Activated naive CD4-positive, alpha-beta T cell treated with anti-CD3 and anti-CD28 coated beads, Interleukin-2, amount 50 U/mL, for 72 hours (primary cell): ENCODE results near the gene BMP2. TPM values are rescaled to one million over a fixed set of nuclear protein-coding genes. Genes with fewer than 3 reads are reported as not detected.

Source experiments
- ATAC-seq, 2 donors: fragments of 150-1000 bp; cut with Tn5 transposase; 2 replicates each; pipeline ENCODE4 v1.10.0; 2021; ENCODE audit warnings: mild to moderate bottlenecking in 2 of 2, moderate library complexity in 2 of 2
- DNase-seq, 2 donors: peaks; one replicate each; pipeline ENCODE4 v3.0.0; 2021 to 2022; ENCODE audit warnings: low spot score in 2 of 2
- H3K27ac Mint-ChIP-seq, 2 donors: one replicate each; pipeline ENCODE4 v1.8.0; 2022; ENCODE audit warnings: mild to moderate bottlenecking in 2 of 2, mixed read lengths in 2 of 2
- H3K36me3 Mint-ChIP-seq, 2 donors: one replicate each; pipeline ENCODE4 v1.8.0; 2022; ENCODE audit warnings: mixed read lengths in 2 of 2
- H3K9me3 Mint-ChIP-seq, 2 donors: one replicate each; pipeline ENCODE4 v1.8.0; 2022; ENCODE audit warnings: mixed read lengths in 2 of 2
- total RNA-seq, 2 donors: library from RNA; stranded (reverse); gene quantifications; one replicate each; pipeline ENCODE4 v1.2.3, GENCODE V29; 2022

The BMP2 gene
- total RNA-seq, 2 donors from 2014 or later, result not detected

- Mint-ChIP-seq H3K27ac (no peak overlapping the region), H3K9me3 (peaks cover 0 to 2% of the 10 kb centered on the region in 2 donors), H3K36me3 (no peaks in the 10 kb centered on the region)
- DNase-seq (no peak), ATAC-seq (no peak)
Measured at GRCh38 chr20:6811262-6812035, 44.0 kb downstream of the BMP2 start.

DNA sequence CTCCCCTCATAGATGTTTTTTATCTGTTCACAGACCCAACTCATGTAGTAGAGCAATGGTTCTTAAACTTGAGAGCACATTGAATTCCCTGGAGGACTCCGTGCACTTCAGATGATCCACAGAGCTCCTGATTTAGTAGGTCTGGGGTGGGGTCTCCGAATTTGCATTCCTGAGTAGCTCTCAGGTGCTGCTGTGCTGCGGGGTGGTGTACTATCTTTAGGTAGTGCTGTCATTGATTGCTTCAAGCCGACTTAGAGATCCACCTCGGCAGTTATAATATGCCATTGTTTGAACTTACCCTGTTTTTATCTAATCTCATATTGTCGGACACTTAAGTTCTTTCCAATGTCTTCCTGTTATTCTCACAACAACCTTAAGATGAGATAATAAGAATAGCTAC lies 45.0 kb downstream of the BMP2 start:
- ATAC-seq (no peak), DNase-seq (no peak)
- no peaks in the 10 kb centered on the region for H3K36me3 Mint-ChIP-seq
- H3K9me3 Mint-ChIP-seq, result peaks cover 0 to 3% of the 10 kb centered on the region in 2 donors
- no peak overlapping the region for H3K27ac Mint-ChIP-seq

DNA sequence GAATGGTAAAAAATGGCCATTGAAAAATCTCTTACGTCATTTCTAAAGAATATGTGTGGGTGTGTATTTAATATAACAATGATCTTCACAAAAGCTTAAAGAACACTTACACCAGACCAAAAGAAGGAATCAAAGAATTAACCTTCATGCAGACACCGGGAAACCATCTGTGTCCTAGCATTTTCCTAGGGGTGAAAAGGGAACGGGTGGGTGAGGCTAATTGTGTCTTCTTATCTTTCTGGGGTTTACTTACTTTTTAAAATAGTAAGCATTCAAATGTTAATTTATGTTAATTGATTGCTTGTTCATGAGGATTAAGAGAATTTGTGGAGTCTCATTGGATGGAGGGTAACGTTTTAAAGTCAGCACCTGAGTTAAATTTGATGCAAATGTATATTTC lies 47.5 kb downstream of the BMP2 start:
- peaks cover 0 to 10% of the 10 kb centered on the region in 2 donors for H3K9me3 Mint-ChIP-seq
- ATAC-seq (no peak), DNase-seq (no peak)
- no peaks in the 10 kb centered on the region for H3K36me3 Mint-ChIP-seq
- H3K27ac Mint-ChIP-seq, result no peak overlapping the region

GRCh38 chr20:6818033-6818808 lies 50.7 kb downstream of the BMP2 start:
- no peak for DNase-seq
- Mint-ChIP-seq H3K27ac (no peak overlapping the region), H3K9me3 (peaks cover 0 to 10% of the 10 kb centered on the region in 2 donors), H3K36me3 (no peaks in the 10 kb centered on the region)
- no peak for ATAC-seq

DNA sequence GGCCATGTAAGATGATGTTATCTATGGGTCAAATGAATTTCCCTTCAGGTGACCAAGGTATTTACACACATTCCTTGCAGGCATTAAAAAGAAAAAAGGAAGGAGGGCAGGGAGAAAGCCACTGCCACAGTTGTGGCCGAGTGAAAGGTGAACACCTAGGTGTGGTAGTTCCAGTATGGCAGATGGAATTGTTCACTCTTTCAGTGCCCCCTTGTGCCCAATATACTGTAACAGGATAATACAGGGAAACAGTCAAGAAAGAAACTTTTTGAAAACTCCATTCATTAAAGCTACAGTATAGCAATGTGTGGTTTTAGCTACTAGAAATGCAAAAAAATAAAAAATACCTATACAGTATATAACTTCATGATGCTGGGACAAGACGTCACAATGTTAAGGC lies 52.1 kb downstream of the BMP2 start:
- Mint-ChIP-seq H3K36me3 (no peaks in the 10 kb centered on the region), H3K9me3 (peaks cover 0 to 13% of the 10 kb centered on the region in 2 donors), H3K27ac (no peak overlapping the region)
- DNase-seq (no peak), ATAC-seq (no peak)

DNA sequence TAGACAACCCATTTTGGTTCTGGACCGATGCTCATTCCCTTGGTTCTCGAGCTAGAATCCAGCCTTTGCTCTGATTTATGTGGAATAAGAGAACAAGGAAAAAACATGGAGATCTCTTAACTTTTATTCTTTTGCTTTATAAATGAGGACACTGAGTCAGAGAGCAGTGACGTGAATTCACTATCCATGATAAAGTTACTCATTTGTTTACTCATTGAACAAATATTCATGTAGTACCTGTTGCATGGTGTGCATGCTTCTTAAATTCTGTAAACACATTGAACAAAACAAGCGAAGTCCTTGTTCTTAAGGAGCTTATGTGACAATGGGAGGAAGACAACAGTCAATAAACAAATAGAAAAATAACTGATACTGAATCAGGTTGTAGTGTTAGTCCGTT lies 56.9 kb downstream of the BMP2 start:
- H3K9me3 Mint-ChIP-seq, result peaks cover 0 to 5% of the 10 kb centered on the region in 2 donors
- DNase-seq, result no peak
- no peak overlapping the region for H3K27ac Mint-ChIP-seq
- H3K36me3 Mint-ChIP-seq, result no peaks in the 10 kb centered on the region
- no peak for ATAC-seq

GRCh38 chr20:6827472-6827871 lies 60.0 kb downstream of the BMP2 start:
- Mint-ChIP-seq H3K9me3 (peaks cover 0 to 5% of the 10 kb centered on the region in 2 donors), H3K27ac (no peak overlapping the region), H3K36me3 (no peaks in the 10 kb centered on the region)
- DNase-seq (no peak), ATAC-seq (no peak)

- ATAC-seq (peak in 1 of 2 donors; percentile 58), DNase-seq (peak in 1 of 2 donors; percentile 36)
- H3K9me3 Mint-ChIP-seq, result peaks cover 0 to 8% of the 10 kb centered on the region in 2 donors
- no peaks in the 10 kb centered on the region for H3K36me3 Mint-ChIP-seq
- no peak overlapping the region for H3K27ac Mint-ChIP-seq
Measured at GRCh38 chr20:6828794-6829423, 61.4 kb downstream of the BMP2 start.

GRCh38 chr20:6829510-6830116 lies 62.1 kb downstream of the BMP2 start:
- Mint-ChIP-seq H3K27ac (no peak overlapping the region), H3K36me3 (no peaks in the 10 kb centered on the region), H3K9me3 (peaks cover 0 to 5% of the 10 kb centered on the region in 2 donors)
- ATAC-seq (no peak), DNase-seq (no peak)
